Nucleus accumbens (tissue), 56 donors: ENCODE measurements around the gene FBXO11.
"Not testable (repeated sequence)": the region's sequence is repeated elsewhere in the genome, so short reads cannot be mapped to it uniquely, and the experiment has no call there.

ENCODE experiments used
- DNase-seq, 56 donors: peaks; one replicate each; lab custom pipeline; 2025; lab: John Stamatoyannopoulos, UW

Gene FBXO11

GRCh38 chr2:47862949-47863348 lies 43.3 kb downstream of the FBXO11 start:
- no peak for DNase-seq

GRCh38 chr2:47853067-47853777 lies 53.1 kb downstream of the FBXO11 start:
- not testable (repeated sequence) for DNase-seq

GRCh38 chr2:47850198-47850597 lies 56.1 kb downstream of the FBXO11 start:
- no peak for DNase-seq

DNA sequence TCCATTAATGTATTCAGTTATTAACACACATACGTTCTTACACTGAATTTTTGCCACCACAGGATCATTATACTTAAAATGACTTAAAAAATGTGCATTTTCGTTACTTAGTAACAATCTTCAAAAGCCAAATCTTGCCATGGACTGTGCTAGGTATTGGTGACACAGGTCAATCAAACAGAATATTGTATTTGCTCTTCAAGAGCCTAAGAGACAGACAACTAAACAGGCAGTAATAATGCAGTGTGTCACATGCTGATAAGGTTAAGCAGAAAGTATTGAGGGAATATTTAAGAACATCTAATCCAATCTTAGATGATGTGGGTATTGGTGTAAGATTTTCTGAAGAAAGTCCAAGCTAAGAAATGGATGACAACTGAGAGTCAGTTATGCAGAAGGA lies 56.9 kb downstream of the FBXO11 start:
- DNase-seq = no peak

DNA sequence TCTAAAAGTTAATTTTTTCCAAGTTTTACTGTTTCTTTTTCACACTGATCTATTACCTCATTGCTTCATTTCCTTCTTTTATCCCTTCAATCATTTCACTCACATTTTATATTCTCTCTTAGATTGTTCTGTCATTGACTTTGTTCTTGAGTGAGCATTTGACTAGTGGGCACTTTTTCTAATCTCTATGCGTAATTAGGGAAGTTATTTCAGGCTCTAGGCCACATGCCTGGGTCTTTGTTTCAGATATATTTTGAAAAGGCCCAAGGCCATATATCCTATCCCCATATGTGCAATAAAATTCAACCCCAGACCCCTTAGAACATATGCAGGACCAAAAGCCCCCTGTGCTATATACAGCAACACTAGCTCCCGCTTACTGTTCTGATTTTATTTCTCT lies 62.1 kb downstream of the FBXO11 start:
- no peak for DNase-seq

- DNase-seq = no peak
These were observed 62.9 kb downstream of the FBXO11 start for GRCh38 chr2:47843407-47843806.

- DNase-seq = no peak
These were observed 63.5 kb downstream of the FBXO11 start for GRCh38 chr2:47842846-47843245.

DNA sequence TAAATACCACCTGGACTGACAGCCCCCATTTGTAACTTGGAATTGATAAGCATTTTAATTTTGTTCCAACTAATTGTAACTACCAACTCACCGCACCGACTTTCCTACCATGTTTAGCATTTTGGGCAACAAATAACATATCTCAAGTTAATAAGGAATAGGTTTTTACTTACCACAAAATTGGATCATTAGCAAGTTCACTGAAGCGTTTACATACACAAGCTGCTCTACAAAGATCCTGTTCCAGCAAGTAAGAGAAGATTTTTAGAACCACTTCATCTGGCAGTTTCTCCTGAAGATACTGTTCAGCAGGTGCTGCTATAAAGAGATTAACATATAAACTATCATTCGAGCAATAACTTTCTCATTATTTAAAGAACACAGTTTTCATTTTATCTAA lies 67.6 kb downstream of the FBXO11 start:
- no peak for DNase-seq

DNA sequence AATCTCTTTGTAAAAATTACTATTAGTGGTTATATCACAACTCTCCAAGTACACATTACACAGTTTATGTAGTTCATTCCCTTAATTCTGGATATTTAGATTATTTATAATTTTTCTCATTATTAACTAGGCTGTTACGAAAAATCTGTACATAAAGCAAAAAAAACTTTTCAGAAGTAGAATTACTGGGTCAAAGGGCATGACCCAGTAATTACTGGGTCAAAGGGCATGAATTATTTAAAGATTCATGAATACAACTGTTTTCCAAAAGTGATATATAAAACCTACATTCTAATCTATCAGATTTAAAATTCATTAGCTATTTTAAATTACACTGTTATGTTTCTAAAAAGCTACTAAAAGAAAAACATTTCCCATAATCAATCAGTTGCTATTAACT lies 68.0 kb downstream of the FBXO11 start:
- no peak for DNase-seq

- DNase-seq = no peak
These were observed 72.8 kb downstream of the FBXO11 start for GRCh38 chr2:47833516-47833968.

DNA sequence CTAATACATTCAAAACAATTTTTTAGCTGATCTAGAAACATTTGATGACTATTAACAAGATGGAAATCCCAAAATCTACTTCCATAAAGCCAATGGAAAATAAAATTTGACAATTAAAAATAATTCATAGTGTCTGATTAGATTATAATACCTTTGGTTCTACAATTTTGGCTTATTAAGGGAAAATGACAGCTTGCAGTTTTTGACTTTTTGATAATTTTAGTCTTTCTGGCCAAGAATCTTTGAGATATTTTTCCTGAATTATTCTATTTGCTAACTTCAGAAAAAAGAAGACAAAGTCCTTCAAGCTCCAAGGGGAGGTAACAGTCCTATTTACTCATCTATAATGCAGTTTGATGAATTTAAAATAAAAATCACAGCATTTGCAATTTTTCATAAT lies 83.8 kb downstream of the FBXO11 start:
- no peak for DNase-seq

- no peak for DNase-seq
These were observed 86.5 kb downstream of the FBXO11 start for GRCh38 chr2:47819834-47820233.

GRCh38 chr2:47818777-47819176 lies 87.5 kb downstream of the FBXO11 start:
- no peak for DNase-seq

DNA sequence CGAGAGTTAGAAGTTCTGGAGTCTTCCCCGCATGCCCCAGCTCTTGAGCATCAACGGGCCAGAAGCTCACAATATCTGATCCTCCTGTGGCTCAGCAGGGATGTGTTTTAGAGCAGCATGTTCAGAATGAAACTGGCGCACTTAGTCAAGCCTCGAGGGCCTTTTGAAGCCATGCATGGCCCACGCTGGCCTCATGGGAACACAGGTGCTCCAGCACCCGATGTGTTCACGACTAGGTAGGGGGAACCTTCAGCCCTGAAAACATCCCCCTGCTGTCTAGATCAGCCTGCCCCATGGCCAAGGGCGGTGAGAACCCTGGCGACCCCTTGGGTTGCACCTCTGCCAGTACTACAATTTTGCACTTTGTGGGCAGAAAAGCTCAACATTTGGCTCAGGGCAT lies 90.5 kb downstream of the FBXO11 start:
- no peak for DNase-seq

DNA sequence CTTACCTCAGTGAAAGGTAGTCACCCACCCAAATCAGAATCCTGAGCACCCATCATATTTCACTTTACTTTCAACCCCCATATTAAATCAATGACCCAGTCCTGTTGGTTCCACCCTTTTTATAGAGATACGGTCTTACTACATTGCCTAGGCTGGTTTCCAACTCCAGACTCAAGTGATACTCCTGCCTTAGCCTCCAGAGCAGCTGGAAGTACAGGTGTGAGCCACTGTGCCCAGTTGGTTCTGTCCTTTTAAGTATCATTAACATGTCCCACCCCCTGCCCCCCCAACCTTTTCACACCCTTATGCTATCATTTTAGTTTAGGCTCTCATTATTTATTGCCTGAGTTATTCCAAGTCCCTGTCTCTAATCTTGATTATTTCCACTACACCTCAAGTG lies 94.6 kb downstream of the FBXO11 start:
- no peak for DNase-seq

DNA sequence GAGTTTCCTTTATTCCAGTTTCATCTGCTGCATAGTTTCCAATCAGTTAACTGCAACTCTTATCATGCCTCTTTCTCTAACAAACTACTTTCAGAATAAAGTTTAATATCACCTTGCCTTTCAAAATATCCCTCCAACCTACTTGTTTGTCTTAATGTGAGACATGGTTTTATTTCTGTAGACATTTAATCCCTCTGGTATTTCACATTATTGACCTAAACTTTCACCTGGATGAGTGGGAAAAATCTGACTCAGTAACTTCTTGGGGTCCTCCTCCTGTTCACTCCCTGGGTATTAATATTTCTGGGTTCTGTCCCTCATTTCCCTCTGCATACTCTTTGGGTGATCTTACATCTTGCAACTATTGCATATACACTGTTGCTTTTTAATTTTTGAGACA lies 95.4 kb downstream of the FBXO11 start:
- no peak for DNase-seq

- no peak for DNase-seq
These were observed 96.4 kb downstream of the FBXO11 start for GRCh38 chr2:47809903-47810302.

DNA sequence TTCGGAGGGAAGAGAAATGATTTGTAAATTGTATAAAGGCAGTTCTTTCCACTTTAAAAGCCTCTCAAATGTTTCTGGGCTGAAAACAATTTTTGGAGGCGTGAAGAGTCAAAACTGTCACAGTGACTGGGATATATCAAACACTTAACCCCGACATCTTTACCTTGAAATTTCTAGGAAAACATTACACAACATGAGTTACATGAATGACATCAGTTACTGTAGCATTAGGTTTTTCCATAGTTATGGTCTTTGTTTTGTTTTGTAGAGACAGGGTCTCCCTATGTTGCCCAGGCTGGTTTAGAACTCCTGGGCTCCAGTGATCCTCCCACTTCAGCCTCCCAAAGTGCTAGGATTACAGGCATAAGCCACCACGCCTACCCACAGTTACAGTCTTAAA lies 97.7 kb downstream of the FBXO11 start:
- DNase-seq = no peak

DNA sequence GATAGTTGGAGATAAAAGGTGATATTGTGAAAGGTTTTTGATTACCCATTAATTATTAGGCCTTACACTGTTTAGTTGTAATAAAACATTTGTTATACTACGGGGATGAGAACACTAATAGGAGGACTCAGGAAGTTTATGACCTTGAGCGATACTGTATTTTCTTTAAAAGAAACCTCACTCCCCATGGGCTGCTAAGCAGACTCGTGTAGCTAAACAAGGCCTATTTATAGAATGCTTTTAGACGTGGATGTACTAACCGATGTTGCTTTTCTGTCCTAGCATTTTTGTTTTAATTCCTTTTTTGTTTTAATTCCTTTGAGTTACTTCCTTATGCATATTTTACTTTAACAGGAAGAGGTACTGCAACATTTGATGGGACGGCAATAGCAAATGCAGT lies 100.4 kb downstream of the FBXO11 start:
- no peak for DNase-seq

DNA sequence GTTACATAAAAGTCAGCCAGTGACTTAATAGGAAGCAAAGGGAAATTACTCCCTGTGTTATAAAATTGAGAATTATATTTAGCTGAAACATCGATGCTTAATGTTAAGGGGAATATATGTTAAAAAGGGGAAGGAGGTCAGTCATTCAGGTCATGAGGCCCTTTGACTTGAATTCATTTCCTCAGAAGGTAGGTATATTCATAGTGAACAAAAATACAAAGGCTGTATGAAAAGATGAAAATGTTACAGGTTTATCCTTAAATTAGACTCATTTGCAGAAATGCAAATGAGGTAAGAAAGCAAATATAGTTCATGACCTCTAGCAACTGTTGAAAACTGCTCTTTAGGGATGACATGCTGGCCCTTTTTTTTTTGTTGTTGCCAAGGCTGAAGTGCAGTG lies 102.5 kb downstream of the FBXO11 start:
- no peak for DNase-seq

GRCh38 chr2:47803363-47803762 lies 102.9 kb downstream of the FBXO11 start:
- DNase-seq = no peak

GRCh38 chr2:47801118-47801517 lies 105.2 kb downstream of the FBXO11 start:
- no peak for DNase-seq

- no peak for DNase-seq
These were observed 107.2 kb downstream of the FBXO11 start for GRCh38 chr2:47799031-47799609.
